OCI-LY1 (cell line): ENCODE data around the gene TRNP1.

Experiments
- H2AFZ ChIP-seq: fragments of 200-600 bp; sonication (generic), shearing (Covaris generic); 2 replicates; pipeline ENCODE4 v1.6.0; 2014; ENCODE audit warnings: antibody characterized with exemption, mild to moderate bottlenecking, low read length
- H3F3A ChIP-seq: fragments of 200-600 bp; sonication (generic), shearing (Covaris generic); 2 replicates; pipeline ENCODE4 v1.6.0; 2014; ENCODE audit warnings: mild to moderate bottlenecking, antibody characterized with exemption, low read length, moderate library complexity; ENCODE audit not compliant: insufficient read depth
- H3K27ac ChIP-seq: fragments of 200-600 bp; sonication (generic); 2 replicates; pipeline ENCODE4 v1.5.1; 2014; ENCODE audit warnings: low read length, mixed run types, mild to moderate bottlenecking, low read depth; ENCODE audit not compliant: poor library complexity, severe bottlenecking
- H3K27me3 ChIP-seq: fragments of 200-600 bp; sonication (generic); 2 replicates; pipeline ENCODE4 v1.6.0; 2014; ENCODE audit warnings: antibody characterized with exemption, mild to moderate bottlenecking, low read length, moderate library complexity; ENCODE audit not compliant: insufficient read depth
- H3K36me3 ChIP-seq: fragments of 200-600 bp; sonication (generic); 2 replicates; pipeline ENCODE4 v1.6.1; 2014; ENCODE audit warnings: mild to moderate bottlenecking, antibody characterized with exemption, low read length, moderate library complexity, mixed read lengths; ENCODE audit not compliant: insufficient read depth
- H3K4me1 ChIP-seq: fragments of 200-600 bp; sonication (generic); 2 replicates; pipeline ENCODE4 v1.5.1; 2014; ENCODE audit warnings: mild to moderate bottlenecking, low read length, moderate library complexity; ENCODE audit not compliant: insufficient read depth, severe bottlenecking
- H3K4me2 ChIP-seq: fragments of 200-600 bp; sonication (generic), shearing (Covaris generic); 2 replicates; pipeline ENCODE4 v1.6.1; 2014; ENCODE audit warnings: low read length
- H3K4me3 ChIP-seq: fragments of 200-600 bp; sonication (generic); 2 replicates; pipeline ENCODE4 v1.5.1; 2014; ENCODE audit warnings: low read length, low read depth, mild to moderate bottlenecking, mixed read lengths; ENCODE audit not compliant: poor library complexity, severe bottlenecking
- H3K79me2 ChIP-seq: fragments of 200-600 bp; shearing (Covaris generic); 2 replicates; pipeline ENCODE4 v1.6.1; 2016; ENCODE audit warnings: mixed run types, low read length, mixed read lengths; ENCODE audit not compliant: insufficient read depth
- H3K9ac ChIP-seq: fragments of 200-600 bp; sonication (generic), shearing (Covaris generic); 2 replicates; pipeline ENCODE4 v1.6.1; 2014; ENCODE audit warnings: mild to moderate bottlenecking, low read length, mixed read lengths
- H3K9me2 ChIP-seq: fragments of 200-600 bp; sonication (generic), shearing (Covaris generic); 2 replicates; pipeline ENCODE4 v1.6.1; 2014; ENCODE audit warnings: low read depth, mild to moderate bottlenecking, low read length, mixed read lengths
- H3K9me3 ChIP-seq: fragments of 200-600 bp; shearing (Covaris generic); 2 replicates; pipeline ENCODE4 v1.6.1; 2014; ENCODE audit warnings: low read length, mixed read lengths
- H4K20me1 ChIP-seq: fragments of 200-600 bp; sonication (generic), shearing (Covaris generic); 2 replicates; pipeline ENCODE4 v1.6.0; 2016; ENCODE audit warnings: mild to moderate bottlenecking, low read length; ENCODE audit not compliant: insufficient read depth
- EZH2 ChIP-seq: fragments of 200-600 bp; sonication (generic), shearing (Covaris generic); IDR thresholded peaks from 2 replicates; pipeline ENCODE4 v1.8.0; 2017; ENCODE audit warnings: borderline replicate concordance, mixed run types, mild to moderate bottlenecking, antibody characterized with exemption, low read length, moderate library complexity, mixed read lengths
- TF ChIP-seq, protein P1 (sequence below): fragments of 200-600 bp; sonication (generic), shearing (Covaris generic); IDR thresholded peaks from 2 replicates; pipeline ENCODE4 v1.5.1; 2017; ENCODE audit warnings: mild to moderate bottlenecking, antibody characterized with exemption, low read length, moderate library complexity, mixed read lengths

The TRNP1 gene

GRCh38 chr1:26950602-26951001 lies 42.9 kb upstream of the TRNP1 start:
- Histone ChIP-seq H3K9me2 (no peaks in the 10 kb centered on the region), H3K4me1 (no peaks in the 10 kb centered on the region), H3K27me3 (no peaks in the 10 kb centered on the region), H3K79me2 (no peaks in the 10 kb centered on the region), H2AFZ (no peak overlapping the region), H3F3A (no peaks in the 10 kb centered on the region), H3K27ac (no peak overlapping the region), H4K20me1 (no peaks in the 10 kb centered on the region), H3K36me3 (peaks cover 18% of the 10 kb centered on the region), H3K9ac (no peak overlapping the region), H3K4me3 (no peak overlapping the region), H3K9me3 (no peaks in the 10 kb centered on the region), H3K4me2 (no peak overlapping the region)
- TF ChIP-seq, protein P1, sequence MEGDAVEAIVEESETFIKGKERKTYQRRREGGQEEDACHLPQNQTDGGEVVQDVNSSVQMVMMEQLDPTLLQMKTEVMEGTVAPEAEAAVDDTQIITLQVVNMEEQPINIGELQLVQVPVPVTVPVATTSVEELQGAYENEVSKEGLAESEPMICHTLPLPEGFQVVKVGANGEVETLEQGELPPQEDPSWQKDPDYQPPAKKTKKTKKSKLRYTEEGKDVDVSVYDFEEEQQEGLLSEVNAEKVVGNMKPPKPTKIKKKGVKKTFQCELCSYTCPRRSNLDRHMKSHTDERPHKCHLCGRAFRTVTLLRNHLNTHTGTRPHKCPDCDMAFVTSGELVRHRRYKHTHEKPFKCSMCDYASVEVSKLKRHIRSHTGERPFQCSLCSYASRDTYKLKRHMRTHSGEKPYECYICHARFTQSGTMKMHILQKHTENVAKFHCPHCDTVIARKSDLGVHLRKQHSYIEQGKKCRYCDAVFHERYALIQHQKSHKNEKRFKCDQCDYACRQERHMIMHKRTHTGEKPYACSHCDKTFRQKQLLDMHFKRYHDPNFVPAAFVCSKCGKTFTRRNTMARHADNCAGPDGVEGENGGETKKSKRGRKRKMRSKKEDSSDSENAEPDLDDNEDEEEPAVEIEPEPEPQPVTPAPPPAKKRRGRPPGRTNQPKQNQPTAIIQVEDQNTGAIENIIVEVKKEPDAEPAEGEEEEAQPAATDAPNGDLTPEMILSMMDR, result no peak
- TF ChIP-seq EZH2, result no peak

DNA sequence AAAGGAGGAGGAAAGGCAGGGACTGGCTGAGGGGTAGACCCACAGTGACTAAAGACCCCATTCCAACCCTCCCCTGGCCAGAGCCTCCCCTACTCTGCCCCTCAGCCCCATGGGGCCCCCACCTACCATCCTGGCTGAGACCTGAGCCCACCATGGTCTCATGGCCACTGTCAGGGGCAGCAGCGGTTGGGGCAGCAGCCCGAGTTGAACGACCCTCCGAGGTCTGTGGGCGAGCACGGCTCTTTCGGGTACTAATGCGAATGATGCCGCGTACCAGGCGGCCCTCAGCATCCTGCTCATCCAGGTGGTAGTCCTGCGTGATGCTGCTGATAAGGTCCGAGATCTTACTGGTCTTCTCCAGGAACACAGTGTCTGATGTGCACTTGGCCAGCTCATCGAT lies 42.3 kb upstream of the TRNP1 start:
- no peaks in the 10 kb centered on the region for H3K9me2 ChIP-seq
- no peak overlapping the region for H3K9ac ChIP-seq
- TF ChIP-seq EZH2, result no peak
- TF ChIP-seq, protein P1, result no peak
- no peak overlapping the region for H2AFZ ChIP-seq
- H3K36me3 ChIP-seq, result peaks cover 14% of the 10 kb centered on the region
- no peaks in the 10 kb centered on the region for H4K20me1 ChIP-seq
- H3K27me3 ChIP-seq, result no peaks in the 10 kb centered on the region
- H3K9me3 ChIP-seq, result peaks cover 4% of the 10 kb centered on the region; the same call in 1 of the 2 replicates
- H3K4me2 ChIP-seq, result no peak overlapping the region
- no peak overlapping the region for H3K27ac ChIP-seq
- H3K4me3 ChIP-seq, result no peak overlapping the region
- H3F3A ChIP-seq, result no peaks in the 10 kb centered on the region
- no peaks in the 10 kb centered on the region for H3K79me2 ChIP-seq
- H3K4me1 ChIP-seq, result no peaks in the 10 kb centered on the region

DNA sequence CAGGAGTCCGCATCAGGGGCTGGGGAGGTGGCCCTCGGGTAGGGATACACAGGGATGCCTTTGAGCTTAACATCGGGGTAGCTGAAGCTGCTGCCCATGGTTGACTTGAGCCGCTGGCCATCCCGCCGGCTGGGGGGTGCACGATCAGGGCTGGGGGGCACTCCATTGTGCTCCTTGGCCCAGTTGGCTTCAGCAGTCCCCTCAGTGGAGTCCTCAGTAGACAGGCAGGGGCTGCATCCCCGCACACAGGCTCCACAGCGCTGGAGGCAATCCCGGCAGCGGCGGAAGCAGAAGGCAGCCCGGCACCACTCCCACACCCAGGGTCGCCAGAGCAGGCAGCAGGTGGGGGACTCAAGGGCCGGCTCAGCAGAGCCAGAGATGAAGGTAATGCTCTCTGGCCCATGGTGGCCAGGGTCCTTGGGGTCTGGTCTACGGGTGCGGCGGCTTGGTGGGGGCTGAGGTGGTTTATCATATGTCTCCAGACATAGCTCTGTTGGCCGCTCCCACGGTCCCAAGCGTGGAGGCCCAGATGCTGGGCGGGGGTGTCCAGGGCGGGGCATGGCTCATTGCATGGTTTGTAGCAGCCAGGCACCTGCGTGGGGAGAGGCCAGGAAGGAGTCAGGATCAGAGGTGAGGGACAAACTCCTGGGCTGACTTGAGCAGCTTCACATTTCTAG lies 41.5 kb upstream of the TRNP1 start:
- Histone ChIP-seq H2AFZ (no peak overlapping the region), H3K4me1 (no peaks in the 10 kb centered on the region), H3K79me2 (no peaks in the 10 kb centered on the region), H3K4me2 (no peak overlapping the region), H3K36me3 (peaks cover 9% of the 10 kb centered on the region), H3K9me2 (no peaks in the 10 kb centered on the region), H3K27ac (no peak overlapping the region), H4K20me1 (no peaks in the 10 kb centered on the region), H3K4me3 (no peak overlapping the region), H3F3A (no peaks in the 10 kb centered on the region), H3K9ac (no peak overlapping the region), H3K9me3 (peaks cover 8% of the 10 kb centered on the region; the same call in 1 of the 2 replicates), H3K27me3 (peaks cover 4% of the 10 kb centered on the region; the same call in 1 of the 2 replicates)
- TF ChIP-seq, protein P1, result no peak
- TF ChIP-seq EZH2, result no peak
